ENCODE measurements around the gene RUBCN. TPM values are rescaled to one million over a fixed set of nuclear protein-coding genes. Genes with fewer than 3 reads are reported as not detected.
"Not testable (repeated sequence)": the region's sequence is repeated elsewhere in the genome, so short reads cannot be mapped to it uniquely, and the experiment has no call there.

The RUBCN gene
- total and polyA plus RNA-seq, 4 donors, result 25.6 to 58.2 (median 37.6) TPM

- H3K27ac ChIP-seq (ENCODE audit: low read depth, low read length), result no peak overlapping the region
- 94% methylated on average over 9 of the region's 12 CpGs for WGBS (ENCODE audit: insufficient coverage)
- peaks cover 52% of the 10 kb centered on the region for H3K36me3 ChIP-seq (ENCODE audit: control insufficient read depth, insufficient read depth, low read length)
Measured at GRCh38 chr3:197680955-197681521, 55.7 kb downstream of the RUBCN start.

GRCh38 chr3:197675951-197676350 lies 60.8 kb downstream of the RUBCN start:
- H3K4me3 ChIP-seq (ENCODE audit: low read depth, low read length), result no peak overlapping the region
- DNase-seq (ENCODE audit: low read depth in 4 of 6, low spot score in 6 of 6), result no peak
- H3K9me3 ChIP-seq (ENCODE audit: control insufficient read depth, insufficient read depth, low read length), result no peaks in the 10 kb centered on the region
- no peaks in the 10 kb centered on the region for H3K4me1 ChIP-seq (ENCODE audit: control insufficient read depth, insufficient read depth, low read length)
- no peaks in the 10 kb centered on the region for H3K27me3 ChIP-seq (ENCODE audit: control insufficient read depth, insufficient read depth, low read length)
- H3K27ac ChIP-seq (ENCODE audit: low read depth, low read length), result no peak overlapping the region
- 100% methylated on average over 2 of the region's 11 CpGs for WGBS (ENCODE audit: insufficient coverage)
- H3K36me3 ChIP-seq (ENCODE audit: control insufficient read depth, insufficient read depth, low read length), result peaks cover 60% of the 10 kb centered on the region

More at GRCh38 chr3:197680955-197681521, 55.7 kb downstream of the RUBCN start:
- H3K4me3 ChIP-seq (ENCODE audit: low read depth, low read length), result no peak overlapping the region
- no peaks in the 10 kb centered on the region for H3K27me3 ChIP-seq (ENCODE audit: control insufficient read depth, insufficient read depth, low read length)
- no peaks in the 10 kb centered on the region for H3K9me3 ChIP-seq (ENCODE audit: control insufficient read depth, insufficient read depth, low read length)
- DNase-seq (ENCODE audit: low read depth in 4 of 6, low spot score in 6 of 6), result no peak
- H3K4me1 ChIP-seq (ENCODE audit: control insufficient read depth, insufficient read depth, low read length), result no peaks in the 10 kb centered on the region

- Histone ChIP-seq H3K4me3 (ENCODE audit: low read depth, low read length) (no peak overlapping the region), H3K27me3 (ENCODE audit: control insufficient read depth, insufficient read depth, low read length) (no peaks in the 10 kb centered on the region), H3K4me1 (ENCODE audit: control insufficient read depth, insufficient read depth, low read length) (no peaks in the 10 kb centered on the region), H3K9me3 (ENCODE audit: control insufficient read depth, insufficient read depth, low read length) (no peaks in the 10 kb centered on the region), H3K27ac (ENCODE audit: low read depth, low read length) (no peak overlapping the region), H3K36me3 (ENCODE audit: control insufficient read depth, insufficient read depth, low read length) (peaks cover 55% of the 10 kb centered on the region)
- DNase-seq (ENCODE audit: low read depth in 4 of 6, low spot score in 6 of 6), result no peak
- WGBS (ENCODE audit: insufficient coverage), result 94% methylated on average over 9 of the region's 9 CpGs
Measured at GRCh38 chr3:197675563-197675860, 61.2 kb downstream of the RUBCN start.

GRCh38 chr3:197674741-197675562 lies 61.8 kb downstream of the RUBCN start:
- Histone ChIP-seq H3K9me3 (ENCODE audit: control insufficient read depth, insufficient read depth, low read length) (no peaks in the 10 kb centered on the region), H3K27me3 (ENCODE audit: control insufficient read depth, insufficient read depth, low read length) (no peaks in the 10 kb centered on the region), H3K4me3 (ENCODE audit: low read depth, low read length) (no peak overlapping the region), H3K36me3 (ENCODE audit: control insufficient read depth, insufficient read depth, low read length) (peaks cover 53% of the 10 kb centered on the region), H3K27ac (ENCODE audit: low read depth, low read length) (no peak overlapping the region), H3K4me1 (ENCODE audit: control insufficient read depth, insufficient read depth, low read length) (no peaks in the 10 kb centered on the region)
- no peak for DNase-seq (ENCODE audit: low read depth in 4 of 6, low spot score in 6 of 6)
- WGBS (ENCODE audit: insufficient coverage), result 89% methylated on average over 19 of the region's 29 CpGs

- DNase-seq (ENCODE audit: low read depth in 4 of 6, low spot score in 6 of 6), result no peak
- Histone ChIP-seq H3K27me3 (ENCODE audit: control insufficient read depth, insufficient read depth, low read length) (no peaks in the 10 kb centered on the region), H3K4me1 (ENCODE audit: control insufficient read depth, insufficient read depth, low read length) (no peaks in the 10 kb centered on the region), H3K4me3 (ENCODE audit: low read depth, low read length) (no peak overlapping the region), H3K36me3 (ENCODE audit: control insufficient read depth, insufficient read depth, low read length) (peaks cover 53% of the 10 kb centered on the region), H3K27ac (ENCODE audit: low read depth, low read length) (no peak overlapping the region), H3K9me3 (ENCODE audit: control insufficient read depth, insufficient read depth, low read length) (no peaks in the 10 kb centered on the region)
- 98% methylated on average over 4 of the region's 4 CpGs for WGBS (ENCODE audit: insufficient coverage)
Measured at GRCh38 chr3:197673170-197673569, 63.5 kb downstream of the RUBCN start.

GRCh38 chr3:197670361-197670760 lies 66.3 kb downstream of the RUBCN start:
- DNase-seq (ENCODE audit: low read depth in 4 of 6, low spot score in 6 of 6), result no peak

GRCh38 chr3:197667968-197668367 lies 68.7 kb downstream of the RUBCN start:
- H3K27me3 ChIP-seq (ENCODE audit: control insufficient read depth, insufficient read depth, low read length), result no peaks in the 10 kb centered on the region
- H3K36me3 ChIP-seq (ENCODE audit: control insufficient read depth, insufficient read depth, low read length), result peaks cover 13% of the 10 kb centered on the region
- no peak overlapping the region for H3K27ac ChIP-seq (ENCODE audit: low read depth, low read length)
- H3K4me3 ChIP-seq (ENCODE audit: low read depth, low read length), result no peak overlapping the region
- H3K4me1 ChIP-seq (ENCODE audit: control insufficient read depth, insufficient read depth, low read length), result peaks cover 6% of the 10 kb centered on the region
- no peak for DNase-seq (ENCODE audit: low read depth in 4 of 6, low spot score in 6 of 6)
- H3K9me3 ChIP-seq (ENCODE audit: control insufficient read depth, insufficient read depth, low read length), result no peaks in the 10 kb centered on the region
- WGBS (ENCODE audit: insufficient coverage), result 87% methylated on average over 4 of the region's 5 CpGs

More at GRCh38 chr3:197670361-197670760, 66.3 kb downstream of the RUBCN start:
- no peak overlapping the region for H3K4me3 ChIP-seq (ENCODE audit: low read depth, low read length)
- no peak overlapping the region for H3K27ac ChIP-seq (ENCODE audit: low read depth, low read length)
- no peaks in the 10 kb centered on the region for H3K27me3 ChIP-seq (ENCODE audit: control insufficient read depth, insufficient read depth, low read length)
- no peaks in the 10 kb centered on the region for H3K9me3 ChIP-seq (ENCODE audit: control insufficient read depth, insufficient read depth, low read length)
- peaks cover 36% of the 10 kb centered on the region for H3K36me3 ChIP-seq (ENCODE audit: control insufficient read depth, insufficient read depth, low read length)
- no peaks in the 10 kb centered on the region for H3K4me1 ChIP-seq (ENCODE audit: control insufficient read depth, insufficient read depth, low read length)
- WGBS (ENCODE audit: insufficient coverage), result no CpG with 5 or more reads among the region's 1 CpG

GRCh38 chr3:197667293-197667692 lies 69.4 kb downstream of the RUBCN start:
- H3K4me3 ChIP-seq (ENCODE audit: low read depth, low read length); DNase-seq (ENCODE audit: low read depth in 4 of 6, low spot score in 6 of 6); H3K36me3 ChIP-seq (ENCODE audit: control insufficient read depth, insufficient read depth, low read length); H3K27me3 ChIP-seq (ENCODE audit: control insufficient read depth, insufficient read depth, low read length); H3K27ac ChIP-seq (ENCODE audit: low read depth, low read length); H3K9me3 ChIP-seq (ENCODE audit: control insufficient read depth, insufficient read depth, low read length); H3K4me1 ChIP-seq (ENCODE audit: control insufficient read depth, insufficient read depth, low read length): not testable (repeated sequence)
- 100% methylated on average over 1 of the region's 3 CpGs for WGBS (ENCODE audit: insufficient coverage)

GRCh38 chr3:197666221-197666842 lies 70.4 kb downstream of the RUBCN start:
- 68% methylated on average over 9 of the region's 26 CpGs for WGBS (ENCODE audit: insufficient coverage)
- H3K4me3 ChIP-seq (ENCODE audit: low read depth, low read length); DNase-seq (ENCODE audit: low read depth in 4 of 6, low spot score in 6 of 6); H3K27me3 ChIP-seq (ENCODE audit: control insufficient read depth, insufficient read depth, low read length); H3K9me3 ChIP-seq (ENCODE audit: control insufficient read depth, insufficient read depth, low read length); H3K36me3 ChIP-seq (ENCODE audit: control insufficient read depth, insufficient read depth, low read length); H3K27ac ChIP-seq (ENCODE audit: low read depth, low read length); H3K4me1 ChIP-seq (ENCODE audit: control insufficient read depth, insufficient read depth, low read length): not testable (repeated sequence)

- not testable (repeated sequence) for H3K4me1 ChIP-seq (ENCODE audit: control insufficient read depth, insufficient read depth, low read length); H3K27me3 ChIP-seq (ENCODE audit: control insufficient read depth, insufficient read depth, low read length); H3K4me3 ChIP-seq (ENCODE audit: low read depth, low read length); H3K36me3 ChIP-seq (ENCODE audit: control insufficient read depth, insufficient read depth, low read length); H3K27ac ChIP-seq (ENCODE audit: low read depth, low read length); DNase-seq (ENCODE audit: low read depth in 4 of 6, low spot score in 6 of 6); H3K9me3 ChIP-seq (ENCODE audit: control insufficient read depth, insufficient read depth, low read length)
- WGBS (ENCODE audit: insufficient coverage), result no CpG with 5 or more reads among the region's 15 CpGs
Measured at GRCh38 chr3:197665549-197665948, 71.2 kb downstream of the RUBCN start.

All from spinal cord (tissue), 10 donors.